HepG2 (cell line): ENCODE data around the gene CABP4. TPM values are rescaled to one million over a fixed set of nuclear protein-coding genes. Genes with fewer than 3 reads are reported as not detected.

Experiments used
- ATAC-seq: fragments of 200-7000 bp; cut with Tn5 transposase; 3 replicates; pipeline ENCODE4 v1.9.1; 2020; ENCODE audit warnings: mild to moderate bottlenecking, moderate library complexity
- BruUV-seq: library from RNA; stranded (reverse); fragments of 400-500 nt; replicated peaks from 2 replicates; lab custom pipeline; 2021; lab: Mats Ljungman, UMichigan
- CTCF ChIA-PET: fragments of 300-600 bp; formaldehyde crosslinking; extraction: SDS; loops from one replicate; lab custom pipeline; 2021; ENCODE audit warnings: low total read pairs, inconsistent platforms, low intra/inter-chr PET ratio; lab: Yijun Ruan, JAX
- POLR2A ChIA-PET: fragments of 350-600 bp; sonication (Branson Sonifier 250); formaldehyde crosslinking; loops from one replicate; lab custom pipeline; 2020; ENCODE audit warnings: antibody characterized with exemption, inconsistent platforms; lab: Yijun Ruan, JAX
- DNase-seq: peaks from one replicate; pipeline ENCODE4 v3.0.0-alpha.2; 2015; ENCODE audit warnings: low spot score
- FAIRE-seq: peaks from 3 replicates; lab custom pipeline; 2011; peaks lifted over from hg19 to GRCh38; lab: Jason Lieb, UNC
- H2AFZ ChIP-seq: one replicate; pipeline ENCODE4 v1.6.1; 2011; ENCODE audit warnings: low read length, inconsistent platforms
- H3K27ac ChIP-seq: fragments of 300-600 bp; 3 replicates; pipeline ENCODE4 v1.8.0; 2011; ENCODE audit warnings: mixed run types, mild to moderate bottlenecking, mixed read lengths, low read length, inconsistent platforms; ENCODE audit not compliant: insufficient read depth; ENCODE audit errors: extremely low read length
- H3K27me3 ChIP-seq, 2 experiments: fragments of 200-600 bp in 1 of 2; 2 replicates in 1 of 2; 3 replicates in 1 of 2; pipeline versions ENCODE4 v1.6.0 to v1.8.0; 2011; ENCODE audit warnings: low read length in 2 of 2, mild to moderate bottlenecking in 2 of 2, moderate library complexity in 2 of 2, inconsistent platforms in 1 of 2; ENCODE audit not compliant: insufficient read depth in 2 of 2, control insufficient read depth in 1 of 2
- H3K36me3 ChIP-seq, 2 experiments: fragments of 200-600 bp in 1 of 2; replicated peaks in 1 of 2; 2 replicates in 1 of 2; 3 replicates in 1 of 2; pipeline versions ENCODE4 v1.5.1 to v1.8.0; 2011; ENCODE audit warnings: low read length in 2 of 2, inconsistent platforms in 1 of 2; ENCODE audit not compliant: insufficient read depth in 2 of 2, control insufficient read depth in 1 of 2
- H3K4me1 ChIP-seq: 2 replicates; pipeline ENCODE4 v1.5.1; 2012; ENCODE audit warnings: low read length, inconsistent platforms; ENCODE audit not compliant: insufficient read depth
- H3K4me2 ChIP-seq: 2 replicates; pipeline ENCODE4 v1.6.0; 2011; ENCODE audit warnings: low read depth, low read length, inconsistent platforms
- H3K4me3 ChIP-seq, 3 experiments: fragments of 200-600 bp in 1 of 3; sonication (generic), shearing (Covaris generic) in 1 of 3; replicated peaks in 1 of 3; 2 replicates each; pipeline ENCODE4 v1.5.1; 2011 to 2016; ENCODE audit warnings: low read length in 3 of 3, inconsistent platforms in 2 of 3, low read depth in 2 of 3, mild to moderate bottlenecking in 2 of 3, control low read depth in 1 of 3, mixed read lengths in 1 of 3; ENCODE audit not compliant: insufficient read depth in 1 of 3
- H3K79me2 ChIP-seq: one replicate; pipeline ENCODE4 v1.6.1; 2011; ENCODE audit warnings: low read length, inconsistent platforms; ENCODE audit not compliant: insufficient read depth
- H3K9ac ChIP-seq: 2 replicates; pipeline ENCODE4 v1.6.0; 2011; ENCODE audit warnings: mild to moderate bottlenecking, low read depth, low read length, inconsistent platforms; ENCODE audit not compliant: insufficient read depth
- H3K9me3 ChIP-seq: 2 replicates; pipeline ENCODE4 v1.5.1; 2012; ENCODE audit warnings: mild to moderate bottlenecking, low read length
- H4K20me1 ChIP-seq: 2 replicates; pipeline ENCODE4 v1.6.0; 2011; ENCODE audit warnings: inconsistent platforms, mild to moderate bottlenecking, low read length, moderate library complexity; ENCODE audit not compliant: insufficient read depth
- BRCA1 ChIP-seq: sonication (generic); formaldehyde crosslinking; IDR thresholded peaks from 2 replicates; pipeline ENCODE4 v1.4.0; 2020; ENCODE audit warnings: missing genetic modification reagents
- GLI4 ChIP-seq: sonication (generic); formaldehyde crosslinking; IDR thresholded peaks from 2 replicates; pipeline ENCODE4 v1.5.1; 2020; ENCODE audit warnings: missing genetic modification reagents, mild to moderate bottlenecking, moderate library complexity, borderline replicate concordance
- HIC2 ChIP-seq: sonication (generic); formaldehyde crosslinking; IDR thresholded peaks from 2 replicates; pipeline ENCODE4 v1.9.0; 2022; ENCODE audit warnings: low read depth, missing genetic modification reagents
- MAFF ChIP-seq: IDR thresholded peaks from 2 replicates; pipeline ENCODE4 v1.6.1; 2011; ENCODE audit warnings: low read depth, low read length, improper control_type of control experiment
- MEF2D ChIP-seq: sonication (generic); formaldehyde crosslinking; IDR thresholded peaks from 2 replicates; pipeline ENCODE4 v1.5.1; 2020; ENCODE audit warnings: mild to moderate bottlenecking, missing genetic modification reagents
- MYNN ChIP-seq: sonication (generic); formaldehyde crosslinking; IDR thresholded peaks from 2 replicates; pipeline ENCODE4 v1.4.0; 2020; ENCODE audit warnings: mild to moderate bottlenecking, low read depth, missing genetic modification reagents
- NFATC3 ChIP-seq: sonication (generic); formaldehyde crosslinking; IDR thresholded peaks from 2 replicates; pipeline ENCODE4 v1.5.1; 2020; ENCODE audit warnings: mild to moderate bottlenecking, missing genetic modification reagents
- POGZ ChIP-seq: sonication (generic); formaldehyde crosslinking; IDR thresholded peaks from 2 replicates; pipeline ENCODE4 v1.4.0; 2020; ENCODE audit warnings: mild to moderate bottlenecking, missing genetic modification reagents
- SP4 ChIP-seq: sonication (generic); formaldehyde crosslinking; IDR thresholded peaks from 2 replicates; pipeline ENCODE4 v1.8.1; 2023; ENCODE audit warnings: mild to moderate bottlenecking, missing genetic modification reagents
- TBX2 ChIP-seq: sonication (generic); formaldehyde crosslinking; IDR thresholded peaks from 2 replicates; pipeline ENCODE4 v1.5.0; 2020; ENCODE audit warnings: missing genetic modification reagents, mild to moderate bottlenecking, borderline replicate concordance
- TERF1 ChIP-seq: sonication (generic); formaldehyde crosslinking; IDR thresholded peaks from 2 replicates; pipeline ENCODE4 v1.8.0; 2022; ENCODE audit warnings: mild to moderate bottlenecking, missing genetic modification reagents, moderate library complexity
- ZNF512B ChIP-seq: sonication (generic); formaldehyde crosslinking; IDR thresholded peaks from 2 replicates; pipeline ENCODE4 v1.5.1; 2020; ENCODE audit warnings: missing genetic modification reagents, mild to moderate bottlenecking, borderline replicate concordance
- ZNF652 ChIP-seq: IDR thresholded peaks from 2 replicates; pipeline ENCODE4 v1.6.1; 2016; ENCODE audit warnings: low read depth, borderline replicate concordance
- ZNF788 ChIP-seq: sonication (generic); formaldehyde crosslinking; IDR thresholded peaks from 2 replicates; pipeline ENCODE4 v1.5.0; 2020; ENCODE audit warnings: mild to moderate bottlenecking, missing genetic modification reagents, borderline replicate concordance
- WGBS: methylation state at CpG from one replicate; pipeline ENCODE4 v1.1.6; 2017; ENCODE audit warnings: low lambda C conversion rate; 5-methylcytosine and 5-hydroxymethylcytosine counted together
- in situ Hi-C: cut with HindIII; loops from 2 replicates; pipeline ENCODE4 v1.10.0; 2017; ENCODE audit warnings: low pct_unique_long_range_greater_than_20kb; ENCODE audit not compliant: extremely low pct_ligation_motif_present
- intact Hi-C: fragments of 100-400 bp; cut with micrococcal nuclease; formaldehyde crosslinking; loops from one replicate; pipeline ENCODE4 v1.10.0; 2022; ENCODE audit not compliant: unreplicated experiment
- polyA plus RNA-seq, 8 experiments: library from polyadenylated mRNA; depleted of rRNA in 3 of 8; stranded (reverse) in 7 of 8; unstranded in 1 of 8; fragments of >200 nt; fragmentation: Illumina TruSeq in 4 of 8; extraction: Trizol in 4 of 8; gene quantifications; 2 replicates each; pipeline versions ENCODE4 v1.2.1 to v1.2.3, GENCODE V29; 2011 to 2016; ENCODE audit warnings: low read depth in 4 of 8, missing spikeins in 1 of 8, mixed read lengths in 1 of 8; ENCODE audit not compliant: insufficient read depth in 1 of 8
- total RNA-seq, 5 experiments: library from RNA; depleted of rRNA; stranded (reverse); fragments of >200 nt; fragmentation: Illumina TruSeq; extraction: Trizol; gene quantifications; 2 replicates each; pipeline ENCODE4 v1.2.3, GENCODE V29; 2016; ENCODE audit warnings: low read depth in 1 of 5

The CABP4 gene
- total and polyA plus RNA-seq, 2 of the 13 experiments (the other 11 are each of a cell fraction or from before 2014, with no cell fraction given) = not detected

- intact Hi-C loops = no loop called here
- H3K36me3 ChIP-seq = no peaks in the 10 kb centered on the region; a peak in 2 of 5 replicates
Measured at GRCh38 chr11:67498544-67498972, 43.4 kb downstream of the CABP4 start.

More at GRCh38 chr11:67498544-67498972, 43.4 kb downstream of the CABP4 start:
- H3K4me2 ChIP-seq = no peak overlapping the region
- BruUV-seq = no TSS peak
- H4K20me1 ChIP-seq = no peaks in the 10 kb centered on the region
- H3K79me2 ChIP-seq = no peaks in the 10 kb centered on the region
- no peak for DNase-seq
- no peaks in the 10 kb centered on the region for H3K9me3 ChIP-seq
- H2AFZ ChIP-seq = no peak overlapping the region
- CTCF ChIA-PET = no interaction called here
- H3K27me3 ChIP-seq = no peaks in the 10 kb centered on the region
- in situ Hi-C loops = no loop called here
- no peak for TF ChIP-seq BRCA1 (CRISPR knock-in tag)
- TF ChIP-seq NFATC3 (CRISPR knock-in tag) = no peak
- no peak for TF ChIP-seq GLI4 (CRISPR knock-in tag)
- no peak for TF ChIP-seq SP4
- no peak for TF ChIP-seq HIC2
- no peak for TF ChIP-seq MAFF
- no peak for TF ChIP-seq ZNF652 (CRISPR knock-in tag)
- TF ChIP-seq ZNF512B = no peak
- no peak for TF ChIP-seq ZNF788 (CRISPR knock-in tag)
- no peak for TF ChIP-seq MEF2D (CRISPR knock-in tag)
- TF ChIP-seq POGZ = no peak
- TF ChIP-seq MYNN (CRISPR knock-in tag) = no peak
- TF ChIP-seq TBX2 (CRISPR knock-in tag) = no peak
- no peak for TF ChIP-seq TERF1
- TF ChIP-seq, all 625 proteins: peak for 0
- POLR2A ChIA-PET = no interaction called here
- no peak for ATAC-seq
- no peak overlapping the region for H3K27ac ChIP-seq
- WGBS = 92% methylated on average over 14 of the region's 21 CpGs
- H3K9ac ChIP-seq = no peak overlapping the region
- no peak overlapping the region for H3K4me3 ChIP-seq
- H3K4me1 ChIP-seq = peaks cover 1% of the 10 kb centered on the region; the same call in 1 of the 2 replicates
- FAIRE-seq = no peak
